GM12878 (cell line): ENCODE data around the gene MTFMT. TPM values are rescaled to one million over a fixed set of nuclear protein-coding genes. Genes with fewer than 3 reads are reported as not detected.

Experiments used
- BCL11A ChIP-seq: IDR thresholded peaks from 2 replicates; pipeline ENCODE4 v1.6.1; 2011; ENCODE audit warnings: low read depth, low read length
- CHD1 ChIP-seq: IDR thresholded peaks from 2 replicates; pipeline ENCODE4 v1.6.1; 2012; ENCODE audit warnings: low read depth, low read length, improper control_type of control experiment
- CHD2 ChIP-seq: IDR thresholded peaks from 2 replicates; pipeline ENCODE4 v1.6.1; 2011; ENCODE audit warnings: low read depth, low read length, improper control_type of control experiment, borderline replicate concordance
- CHD4 ChIP-seq: fragments of 200-600 bp; sonication (generic); IDR thresholded peaks from 2 replicates; pipeline ENCODE4 v1.6.1; 2016; ENCODE audit warnings: mild to moderate bottlenecking
- CREB1 ChIP-seq: IDR thresholded peaks from 2 replicates; pipeline ENCODE4 v1.6.1; 2012; ENCODE audit warnings: low read depth, mild to moderate bottlenecking, inconsistent platforms
- EZH2 ChIP-seq: IDR thresholded peaks from 2 replicates; pipeline ENCODE4 v1.6.1; 2012; ENCODE audit warnings: low read depth, mild to moderate bottlenecking, control low read depth, inconsistent platforms, low read length, borderline replicate concordance; ENCODE audit not compliant: control insufficient read depth
- FOXK2 ChIP-seq: fragments of 450-650 bp; IDR thresholded peaks from 2 replicates; pipeline ENCODE4 v1.6.1; 2017; ENCODE audit warnings: mild to moderate bottlenecking, moderate library complexity
- GATAD2B ChIP-seq: fragments of 450-650 bp; conservative IDR thresholded peaks from 2 replicates; pipeline ENCODE4 v1.6.1; 2017; ENCODE audit warnings: low read depth, mild to moderate bottlenecking, moderate library complexity
- HDAC6 ChIP-seq: fragments of 200-600 bp; sonication (generic); IDR thresholded peaks from one replicate; pipeline ENCODE4 v1.8.0; 2017; ENCODE audit warnings: antibody characterized with exemption; ENCODE audit not compliant: unreplicated experiment
- HDGF ChIP-seq: fragments of 450-650 bp; IDR thresholded peaks from 2 replicates; pipeline ENCODE4 v1.6.1; 2016; ENCODE audit warnings: antibody characterized with exemption
- PAX5 ChIP-seq: IDR thresholded peaks from 2 replicates; pipeline ENCODE4 v1.6.1; 2011; ENCODE audit warnings: low read depth, low read length, borderline replicate concordance
- RAD51 ChIP-seq: fragments of 450-650 bp; IDR thresholded peaks from 2 replicates; pipeline ENCODE4 v1.6.1; 2016; ENCODE audit warnings: moderate library complexity, mild to moderate bottlenecking, inconsistent platforms
- RBBP5 ChIP-seq: fragments of 200-600 bp; sonication (generic); conservative IDR thresholded peaks from 2 replicates; pipeline ENCODE4 v1.6.1; 2016
- RUNX3 ChIP-seq: IDR thresholded peaks from 2 replicates; pipeline ENCODE4 v1.6.1; 2012; ENCODE audit warnings: low read length, inconsistent platforms
- STAT3 ChIP-seq: IDR thresholded peaks from 2 replicates; pipeline ENCODE4 v1.6.1; 2011; ENCODE audit warnings: low read depth, low read length, improper control_type of control experiment
- TAF1 ChIP-seq: IDR thresholded peaks from 2 replicates; pipeline ENCODE4 v1.6.1; 2011; ENCODE audit warnings: mild to moderate bottlenecking, low read depth, low read length, borderline replicate concordance
- ZNF274 ChIP-seq: IDR thresholded peaks from one replicate; pipeline ENCODE4 v1.8.0; 2011; ENCODE audit not compliant: insufficient read length, insufficient read depth
- ZNF384 ChIP-seq: IDR thresholded peaks from 2 replicates; pipeline ENCODE4 v1.6.1; 2012; ENCODE audit warnings: low read depth, mild to moderate bottlenecking, low read length, improper control_type of control experiment, borderline replicate concordance
- polyA plus RNA-seq, 11 experiments: library from polyadenylated mRNA; depleted of rRNA in 4 of 11; unstranded in 6 of 11; stranded (reverse) in 5 of 11; fragments of >200 nt; fragmentation: Nextera tagmentation in 4 of 11; fragmentation: Illumina TruSeq in 1 of 11; extraction: Ambion mirVana in 4 of 11; extraction: Trizol in 1 of 11; gene quantifications; 1 replicate in 1 of 11; 2 replicates in 10 of 11; pipeline versions ENCODE4 v1.2.1 to v1.2.3, GENCODE V29; 2011 to 2016; ENCODE audit warnings: inconsistent platforms in 2 of 11, missing spikeins in 2 of 11, low read depth in 1 of 11
- total RNA-seq, 4 experiments: library from RNA; depleted of rRNA in 3 of 4; stranded (reverse); fragments of >200 nt in 3 of 4; fragmentation: Illumina TruSeq in 1 of 4; extraction: Trizol in 1 of 4; gene quantifications; 2 replicates each; pipeline versions ENCODE4 v1.2.1 to v1.2.3, GENCODE V29; 2013 to 2021
- TF ChIP-seq, protein P1 (sequence below): fragments of 450-650 bp; IDR thresholded peaks from 2 replicates; pipeline ENCODE4 v1.6.1; 2016; ENCODE audit warnings: mild to moderate bottlenecking, moderate library complexity, borderline replicate concordance
- TF ChIP-seq, protein P2 (sequence below): fragments of 450-650 bp; IDR thresholded peaks from 2 replicates; pipeline ENCODE4 v1.6.1; 2017; ENCODE audit warnings: mild to moderate bottlenecking
- TF ChIP-seq, protein P3 (sequence below): IDR thresholded peaks from 2 replicates; pipeline ENCODE4 v1.6.1; 2012; ENCODE audit warnings: low read depth, low read length, improper control_type of control experiment
- TF ChIP-seq, protein P4 (sequence below): fragments of 450-650 bp; IDR thresholded peaks from 2 replicates; pipeline ENCODE4 v1.6.1; 2017; ENCODE audit warnings: antibody characterized with exemption, mild to moderate bottlenecking, moderate library complexity

Gene MTFMT
- total and polyA plus RNA-seq, 10 of the 15 experiments (the other 5 are each of a cell fraction or from before 2014, with no cell fraction given): 1.7 to 29.8 (median 17.4) TPM

DNA sequence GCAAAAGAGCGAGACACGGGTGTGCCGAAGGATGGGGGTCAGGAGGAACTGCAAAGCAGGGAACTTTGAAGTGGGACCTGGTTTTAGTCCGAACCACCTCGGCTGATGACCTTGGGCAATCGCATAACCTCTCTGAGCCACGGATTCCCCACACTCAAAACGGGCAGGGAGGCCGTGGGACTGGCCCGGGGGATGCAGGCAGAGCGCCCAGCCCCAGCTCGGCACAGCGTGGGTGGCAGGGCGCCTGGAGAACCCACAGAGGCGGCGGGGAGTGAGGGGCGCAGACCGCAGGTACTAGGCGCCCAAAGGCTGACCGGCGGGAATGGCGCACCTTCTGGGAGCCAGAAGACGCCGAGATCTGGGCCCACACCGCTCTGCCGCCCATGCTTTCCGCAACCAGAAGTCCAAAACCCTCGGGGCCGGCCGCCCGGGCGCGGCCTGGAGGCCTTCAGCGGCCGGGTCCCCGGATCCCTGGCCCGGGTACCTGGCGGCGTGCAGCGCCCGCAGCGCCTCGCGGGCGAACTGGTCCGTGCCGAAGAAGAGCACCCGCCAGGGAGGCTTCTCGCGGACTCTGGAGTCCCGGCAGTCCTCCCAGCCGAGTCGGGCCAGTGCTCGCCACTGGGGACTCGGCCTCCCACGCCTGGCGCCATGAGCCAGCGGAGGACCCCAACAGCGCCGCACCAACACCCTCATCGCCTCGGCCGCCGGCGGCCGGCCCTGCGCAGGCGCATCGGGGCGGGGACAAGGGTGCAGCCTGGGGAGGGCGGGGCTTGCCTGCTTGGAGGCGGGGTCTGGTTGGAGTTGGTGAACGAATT is at the start of gene MTFMT (continued):
- TF ChIP-seq FOXK2 (no peak), RUNX3 (peak; percentile 35; the same call in 1 of the 2 replicates), ZNF384 (no peak), ZNF274 (no peak), PAX5 (0 out of 2 replicates have a peak, but pooled peaks have one; percentile 17), HDAC6 (no peak), CHD2 (no peak), STAT3 (no peak), EZH2 (no peak), RAD51 (no peak), CHD1 (no peak), HDGF (no peak), CREB1 (no peak), CHD4 (no peak), TAF1 (peak; percentile 61; the same call in 1 of the 2 replicates), GATAD2B (peak; percentile 86), RBBP5 (no peak), BCL11A (no peak)
- TF ChIP-seq, protein P1, sequence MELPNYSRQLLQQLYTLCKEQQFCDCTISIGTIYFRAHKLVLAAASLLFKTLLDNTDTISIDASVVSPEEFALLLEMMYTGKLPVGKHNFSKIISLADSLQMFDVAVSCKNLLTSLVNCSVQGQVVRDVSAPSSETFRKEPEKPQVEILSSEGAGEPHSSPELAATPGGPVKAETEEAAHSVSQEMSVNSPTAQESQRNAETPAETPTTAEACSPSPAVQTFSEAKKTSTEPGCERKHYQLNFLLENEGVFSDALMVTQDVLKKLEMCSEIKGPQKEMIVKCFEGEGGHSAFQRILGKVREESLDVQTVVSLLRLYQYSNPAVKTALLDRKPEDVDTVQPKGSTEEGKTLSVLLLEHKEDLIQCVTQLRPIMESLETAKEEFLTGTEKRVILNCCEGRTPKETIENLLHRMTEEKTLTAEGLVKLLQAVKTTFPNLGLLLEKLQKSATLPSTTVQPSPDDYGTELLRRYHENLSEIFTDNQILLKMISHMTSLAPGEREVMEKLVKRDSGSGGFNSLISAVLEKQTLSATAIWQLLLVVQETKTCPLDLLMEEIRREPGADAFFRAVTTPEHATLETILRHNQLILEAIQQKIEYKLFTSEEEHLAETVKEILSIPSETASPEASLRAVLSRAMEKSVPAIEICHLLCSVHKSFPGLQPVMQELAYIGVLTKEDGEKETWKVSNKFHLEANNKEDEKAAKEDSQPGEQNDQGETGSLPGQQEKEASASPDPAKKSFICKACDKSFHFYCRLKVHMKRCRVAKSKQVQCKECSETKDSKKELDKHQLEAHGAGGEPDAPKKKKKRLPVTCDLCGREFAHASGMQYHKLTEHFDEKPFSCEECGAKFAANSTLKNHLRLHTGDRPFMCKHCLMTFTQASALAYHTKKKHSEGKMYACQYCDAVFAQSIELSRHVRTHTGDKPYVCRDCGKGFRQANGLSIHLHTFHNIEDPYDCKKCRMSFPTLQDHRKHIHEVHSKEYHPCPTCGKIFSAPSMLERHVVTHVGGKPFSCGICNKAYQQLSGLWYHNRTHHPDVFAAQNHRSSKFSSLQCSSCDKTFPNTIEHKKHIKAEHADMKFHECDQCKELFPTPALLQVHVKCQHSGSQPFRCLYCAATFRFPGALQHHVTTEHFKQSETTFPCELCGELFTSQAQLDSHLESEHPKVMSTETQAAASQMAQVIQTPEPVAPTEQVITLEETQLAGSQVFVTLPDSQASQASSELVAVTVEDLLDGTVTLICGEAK: no peak
- TF ChIP-seq, protein P2, sequence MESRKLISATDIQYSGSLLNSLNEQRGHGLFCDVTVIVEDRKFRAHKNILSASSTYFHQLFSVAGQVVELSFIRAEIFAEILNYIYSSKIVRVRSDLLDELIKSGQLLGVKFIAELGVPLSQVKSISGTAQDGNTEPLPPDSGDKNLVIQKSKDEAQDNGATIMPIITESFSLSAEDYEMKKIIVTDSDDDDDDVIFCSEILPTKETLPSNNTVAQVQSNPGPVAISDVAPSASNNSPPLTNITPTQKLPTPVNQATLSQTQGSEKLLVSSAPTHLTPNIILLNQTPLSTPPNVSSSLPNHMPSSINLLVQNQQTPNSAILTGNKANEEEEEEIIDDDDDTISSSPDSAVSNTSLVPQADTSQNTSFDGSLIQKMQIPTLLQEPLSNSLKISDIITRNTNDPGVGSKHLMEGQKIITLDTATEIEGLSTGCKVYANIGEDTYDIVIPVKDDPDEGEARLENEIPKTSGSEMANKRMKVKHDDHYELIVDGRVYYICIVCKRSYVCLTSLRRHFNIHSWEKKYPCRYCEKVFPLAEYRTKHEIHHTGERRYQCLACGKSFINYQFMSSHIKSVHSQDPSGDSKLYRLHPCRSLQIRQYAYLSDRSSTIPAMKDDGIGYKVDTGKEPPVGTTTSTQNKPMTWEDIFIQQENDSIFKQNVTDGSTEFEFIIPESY: no peak
- TF ChIP-seq, protein P3, sequence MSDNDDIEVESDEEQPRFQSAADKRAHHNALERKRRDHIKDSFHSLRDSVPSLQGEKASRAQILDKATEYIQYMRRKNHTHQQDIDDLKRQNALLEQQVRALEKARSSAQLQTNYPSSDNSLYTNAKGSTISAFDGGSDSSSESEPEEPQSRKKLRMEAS: peak; percentile 54; the same call in 1 of the 2 replicates
- TF ChIP-seq, protein P4, sequence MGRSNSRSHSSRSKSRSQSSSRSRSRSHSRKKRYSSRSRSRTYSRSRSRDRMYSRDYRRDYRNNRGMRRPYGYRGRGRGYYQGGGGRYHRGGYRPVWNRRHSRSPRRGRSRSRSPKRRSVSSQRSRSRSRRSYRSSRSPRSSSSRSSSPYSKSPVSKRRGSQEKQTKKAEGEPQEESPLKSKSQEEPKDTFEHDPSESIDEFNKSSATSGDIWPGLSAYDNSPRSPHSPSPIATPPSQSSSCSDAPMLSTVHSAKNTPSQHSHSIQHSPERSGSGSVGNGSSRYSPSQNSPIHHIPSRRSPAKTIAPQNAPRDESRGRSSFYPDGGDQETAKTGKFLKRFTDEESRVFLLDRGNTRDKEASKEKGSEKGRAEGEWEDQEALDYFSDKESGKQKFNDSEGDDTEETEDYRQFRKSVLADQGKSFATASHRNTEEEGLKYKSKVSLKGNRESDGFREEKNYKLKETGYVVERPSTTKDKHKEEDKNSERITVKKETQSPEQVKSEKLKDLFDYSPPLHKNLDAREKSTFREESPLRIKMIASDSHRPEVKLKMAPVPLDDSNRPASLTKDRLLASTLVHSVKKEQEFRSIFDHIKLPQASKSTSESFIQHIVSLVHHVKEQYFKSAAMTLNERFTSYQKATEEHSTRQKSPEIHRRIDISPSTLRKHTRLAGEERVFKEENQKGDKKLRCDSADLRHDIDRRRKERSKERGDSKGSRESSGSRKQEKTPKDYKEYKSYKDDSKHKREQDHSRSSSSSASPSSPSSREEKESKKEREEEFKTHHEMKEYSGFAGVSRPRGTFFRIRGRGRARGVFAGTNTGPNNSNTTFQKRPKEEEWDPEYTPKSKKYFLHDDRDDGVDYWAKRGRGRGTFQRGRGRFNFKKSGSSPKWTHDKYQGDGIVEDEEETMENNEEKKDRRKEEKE: no peak
